HFF-Myc (cell line): ENCODE data around the gene SPRY1.

ENCODE experiments used
- DNase-seq: peaks from one replicate; pipeline ENCODE4 v3.0.0-alpha.2; 2011; ENCODE audit warnings: low read depth; ENCODE audit errors: extremely low read depth
- H3K4me3 ChIP-seq: replicated peaks from 2 replicates; pipeline ENCODE4 v1.5.1; 2011; ENCODE audit warnings: low read depth, mild to moderate bottlenecking, control low read depth, low read length
- CTCF ChIP-seq: IDR thresholded peaks from 2 replicates; pipeline ENCODE4 v1.5.1; 2012; ENCODE audit warnings: mild to moderate bottlenecking, low read depth, low read length, control low read depth; ENCODE audit errors: missing control alignments

SPRY1 gene

GRCh38 chr4:123359449-123360315, 36.9 kb upstream of the SPRY1 start:
- H3K4me3 ChIP-seq, result no peak overlapping the region
- no peak for TF ChIP-seq CTCF
- no peak for DNase-seq

- no peak for TF ChIP-seq CTCF
- peak; percentile 66 for DNase-seq
Measured at GRCh38 chr4:123361195-123361861, 35.3 kb upstream of the SPRY1 start.

GRCh38 chr4:123362103-123362502, 34.5 kb upstream of the SPRY1 start:
- no peak overlapping the region for H3K4me3 ChIP-seq
- DNase-seq, result no peak
- no peak for TF ChIP-seq CTCF

More at GRCh38 chr4:123361195-123361861, 35.3 kb upstream of the SPRY1 start:
- no peak overlapping the region for H3K4me3 ChIP-seq

GRCh38 chr4:123363729-123364128, 32.9 kb upstream of the SPRY1 start:
- no peak for DNase-seq
- no peak for TF ChIP-seq CTCF
- H3K4me3 ChIP-seq, result no peak overlapping the region

- no peak for TF ChIP-seq CTCF
- no peak overlapping the region for H3K4me3 ChIP-seq
- DNase-seq, result no peak
Measured at GRCh38 chr4:123364906-123365305, 31.7 kb upstream of the SPRY1 start.

GRCh38 chr4:123365412-123365811, 31.2 kb upstream of the SPRY1 start:
- H3K4me3 ChIP-seq, result no peak overlapping the region
- DNase-seq, result no peak
- no peak for TF ChIP-seq CTCF
